AG04449 (cell line): ENCODE results near the gene TBK1.

Source experiments
- CTCF ChIA-PET: fragments of 350-600 bp; formaldehyde crosslinking; extraction: SDS; loops from one replicate; lab custom pipeline; 2021; ENCODE audit warnings: antibody characterized with exemption; lab: Yijun Ruan, JAX
- POLR2A ChIA-PET: fragments of 400-600, 350-600 bp; formaldehyde crosslinking; extraction: SDS; loops from one replicate; lab custom pipeline; 2020; ENCODE audit warnings: antibody characterized with exemption, inconsistent platforms; lab: Yijun Ruan, JAX
- DNase-seq: peaks from one replicate; pipeline ENCODE4 v3.0.0-alpha.2; 2010; ENCODE audit warnings: low read depth, low spot score
- H3K4me3 ChIP-seq: 2 replicates; pipeline ENCODE4 v1.5.1; 2011; ENCODE audit warnings: low read depth, mild to moderate bottlenecking, control low read depth, low read length
- CTCF ChIP-seq: IDR thresholded peaks from one replicate; pipeline ENCODE4 v1.5.1; 2011; ENCODE audit warnings: mild to moderate bottlenecking, moderate library complexity, low read length, control low read depth, inconsistent platforms; ENCODE audit not compliant: insufficient read depth; ENCODE audit errors: missing control alignments

The TBK1 gene

GRCh38 chr12:64451687-64452558 is at the start of gene TBK1:
TSS of gene TBK1 (plus strand) at chr12:64452120. CDS start at chr12:64455871, 3,751 bp downstream.
- DNase-seq = no peak
- CTCF ChIA-PET = no interaction called here
- no peak for TF ChIP-seq CTCF
- POLR2A ChIA-PET = no interaction called here
- H3K4me3 ChIP-seq = peak within 1 kb of the TSS; percentile 91

- TF ChIP-seq CTCF = no peak
- no peak overlapping the region for H3K4me3 ChIP-seq
- CTCF ChIA-PET = no interaction called here
- no peak for DNase-seq
- POLR2A ChIA-PET = no interaction called here
Measured at GRCh38 chr12:64402181-64402580, 49.7 kb upstream of the TBK1 start.

GRCh38 chr12:64403707-64404469 is 48.0 kb upstream of the TBK1 start, which contains the start of gene XPOT:
TSS of gene XPOT (plus strand) at chr12:64404392. CDS start at chr12:64410036, 5,644 bp downstream.
- TF ChIP-seq CTCF = no peak
- H3K4me3 ChIP-seq = peak within 1 kb of the TSS; percentile 98
- POLR2A ChIA-PET = interaction anchor here (1.0 kb wide), 1 partner anchor 8 kb away, joined by 4 read pairs; no protein-coding TSS in a partner anchor
- CTCF ChIA-PET = no interaction called here
- peak; percentile 82 for DNase-seq

GRCh38 chr12:64404470-64405256 is 47.3 kb upstream of the TBK1 start:
- ChIA-PET POLR2A (interaction anchor here (1.0 kb wide), 1 partner anchor 9 kb away, joined by 4 read pairs; no protein-coding TSS in a partner anchor), CTCF (no interaction called here)
- peak; percentile 47 for DNase-seq
- H3K4me3 ChIP-seq = peak overlapping the region; percentile 98
- TF ChIP-seq CTCF = no peak

- ChIA-PET CTCF (no interaction called here), POLR2A (interaction anchor here (0.6 to 0.7 kb wide), 2 partner anchors 25 to 66 kb away, joined by 3 to 4 read pairs; no protein-coding TSS in a partner anchor)
- no peak for TF ChIP-seq CTCF
- H3K4me3 ChIP-seq = no peak overlapping the region
- no peak for DNase-seq
Measured at GRCh38 chr12:64407342-64408223, 44.3 kb upstream of the TBK1 start.
